HepG2 (cell line): ENCODE results near the gene CASP5. TPM values are rescaled to one million over a fixed set of nuclear protein-coding genes. Genes with fewer than 3 reads are reported as not detected.
A peak's percentile ranks its signal among the peaks of the same experiment; 100 is the strongest.

Experiments
- AGO2 ChIP-seq: fragments of 200-400 bp; formaldehyde crosslinking; optimal IDR thresholded peaks from 2 replicates; pipeline ENCODE3; 2017; ENCODE audit warnings: mild to moderate bottlenecking, low read depth, low read length, moderate library complexity
- BCL3 ChIP-seq: sonication (generic); formaldehyde crosslinking; IDR thresholded peaks from 2 replicates; pipeline ENCODE4 v1.5.1; 2020; ENCODE audit warnings: mild to moderate bottlenecking, missing genetic modification reagents, moderate library complexity
- CBFB ChIP-seq: sonication (generic); formaldehyde crosslinking; IDR thresholded peaks from 2 replicates; pipeline ENCODE4 v1.4.0; 2020; ENCODE audit warnings: missing genetic modification reagents
- CBX5 ChIP-seq: sonication (generic); formaldehyde crosslinking; IDR thresholded peaks from 2 replicates; pipeline ENCODE4 v1.4.0; 2020; ENCODE audit warnings: missing genetic modification reagents, borderline replicate concordance
- E2F5 ChIP-seq: sonication (generic); formaldehyde crosslinking; conservative IDR thresholded peaks from 2 replicates; pipeline ENCODE4 v1.4.0; 2020; ENCODE audit warnings: missing genetic modification reagents
- PCBP2 ChIP-seq: fragments of 200-400 bp; formaldehyde crosslinking; optimal IDR thresholded peaks from 2 replicates; pipeline ENCODE3; 2018; ENCODE audit warnings: low read length, low read depth; ENCODE audit not compliant: poor library complexity, severe bottlenecking
- SIN3A ChIP-seq: IDR thresholded peaks from 2 replicates; pipeline ENCODE4 v1.6.1; 2011; ENCODE audit warnings: low read depth, mild to moderate bottlenecking, control low read depth, low read length, borderline replicate concordance
- SMYD3 ChIP-seq: sonication (generic); formaldehyde crosslinking; IDR thresholded peaks from 2 replicates; pipeline ENCODE4 v1.8.1; 2023; ENCODE audit warnings: mild to moderate bottlenecking, missing genetic modification reagents
- ZBTB14 ChIP-seq: sonication (generic); formaldehyde crosslinking; IDR thresholded peaks from 2 replicates; pipeline ENCODE4 v1.4.0; 2020; ENCODE audit warnings: missing genetic modification reagents
- ZBTB2 ChIP-seq: sonication (generic); formaldehyde crosslinking; IDR thresholded peaks from 2 replicates; pipeline ENCODE4 v1.8.0; 2022; ENCODE audit warnings: low read depth, missing genetic modification reagents
- ZFAT ChIP-seq: sonication (generic); formaldehyde crosslinking; conservative IDR thresholded peaks from 2 replicates; pipeline ENCODE4 v1.8.1; 2023; ENCODE audit warnings: missing genetic modification reagents, inconsistent platforms
- ZHX1 ChIP-seq: sonication (generic); formaldehyde crosslinking; IDR thresholded peaks from 2 replicates; pipeline ENCODE4 v1.8.1; 2022; ENCODE audit warnings: low read depth, mild to moderate bottlenecking, missing genetic modification reagents
- ZNF224 ChIP-seq: sonication (generic); formaldehyde crosslinking; IDR thresholded peaks from 2 replicates; pipeline ENCODE4 v1.5.0; 2020; ENCODE audit warnings: mild to moderate bottlenecking, missing genetic modification reagents
- ZNF276 ChIP-seq: sonication (generic); formaldehyde crosslinking; IDR thresholded peaks from 2 replicates; pipeline ENCODE4 v1.4.0; 2020; ENCODE audit warnings: mild to moderate bottlenecking, low read depth, missing genetic modification reagents
- ZNF484 ChIP-seq: sonication (generic); formaldehyde crosslinking; IDR thresholded peaks from 2 replicates; pipeline ENCODE4 v1.5.1; 2020; ENCODE audit warnings: mild to moderate bottlenecking, low read depth, missing genetic modification reagents, borderline replicate concordance
- ZNF501 ChIP-seq: sonication (generic); formaldehyde crosslinking; IDR thresholded peaks from 2 replicates; pipeline ENCODE4 v1.5.1; 2020; ENCODE audit warnings: mild to moderate bottlenecking, moderate library complexity, missing genetic modification reagents
- ZNF549 ChIP-seq: sonication (generic); formaldehyde crosslinking; IDR thresholded peaks from 2 replicates; pipeline ENCODE4 v1.5.0; 2020; ENCODE audit warnings: missing genetic modification reagents
- ZNF616 ChIP-seq: sonication (generic); formaldehyde crosslinking; IDR thresholded peaks from 2 replicates; pipeline ENCODE4 v1.5.0; 2020; ENCODE audit warnings: low read depth, mild to moderate bottlenecking, missing genetic modification reagents
- ZNF83 ChIP-seq: sonication (generic); formaldehyde crosslinking; IDR thresholded peaks from 2 replicates; pipeline ENCODE4 v1.4.0; 2020; ENCODE audit warnings: missing genetic modification reagents, mild to moderate bottlenecking, borderline replicate concordance
- polyA plus RNA-seq, 8 experiments: library from polyadenylated mRNA; depleted of rRNA in 3 of 8; stranded (reverse) in 7 of 8; unstranded in 1 of 8; fragments of >200 nt; fragmentation: Illumina TruSeq in 4 of 8; extraction: Trizol in 4 of 8; gene quantifications; 2 replicates each; pipeline versions ENCODE4 v1.2.1 to v1.2.3, GENCODE V29; 2011 to 2016; ENCODE audit warnings: low read depth in 4 of 8, missing spikeins in 1 of 8, mixed read lengths in 1 of 8; ENCODE audit not compliant: insufficient read depth in 1 of 8
- total RNA-seq, 5 experiments: library from RNA; depleted of rRNA; stranded (reverse); fragments of >200 nt; fragmentation: Illumina TruSeq; extraction: Trizol; gene quantifications; 2 replicates each; pipeline ENCODE4 v1.2.3, GENCODE V29; 2016; ENCODE audit warnings: low read depth in 1 of 5

The CASP5 gene
- total and polyA plus RNA-seq, 2 of the 13 experiments (the other 11 are each of a cell fraction or from before 2014, with no cell fraction given) = not detected

- no peak for TF ChIP-seq ZBTB14
- TF ChIP-seq ZFAT (CRISPR knock-in tag) = 0 out of 2 replicates have a peak, but pooled peaks have one; percentile 53
- no peak for TF ChIP-seq SIN3A
- no peak for TF ChIP-seq ZBTB2 (CRISPR knock-in tag)
- TF ChIP-seq ZNF83 = no peak
- no peak for TF ChIP-seq ZNF549 (CRISPR knock-in tag)
- no peak for TF ChIP-seq PCBP2
- no peak for TF ChIP-seq AGO2
- no peak for TF ChIP-seq ZNF616
- no peak for TF ChIP-seq ZNF484 (CRISPR knock-in tag)
- TF ChIP-seq CBFB (CRISPR knock-in tag) = no peak
- no peak for TF ChIP-seq SMYD3 (CRISPR knock-in tag)
- no peak for TF ChIP-seq ZNF224 (CRISPR knock-in tag)
- TF ChIP-seq ZNF276 (CRISPR knock-in tag) = no peak
- no peak for TF ChIP-seq CBX5 (CRISPR knock-in tag)
- no peak for TF ChIP-seq BCL3 (CRISPR knock-in tag)
- TF ChIP-seq ZNF501 (CRISPR knock-in tag) = 0 out of 2 replicates have a peak, but pooled peaks have one; percentile 29
- TF ChIP-seq E2F5 (CRISPR knock-in tag) = no peak
- 0 out of 2 replicates have a peak, but pooled peaks have one; percentile 18 for TF ChIP-seq ZHX1 (CRISPR knock-in tag)
These were observed 24.1 kb upstream of the CASP5 start (continued) for GRCh38 chr11:105046898-105047579.
